Measurements from ENCODE around the gene HECTD4. TPM values are rescaled to one million over a fixed set of nuclear protein-coding genes. Genes with fewer than 3 reads are reported as not detected.

HECTD4 gene
- total RNA-seq, 1 donor from 2014 or later: 62.1 TPM

DNA sequence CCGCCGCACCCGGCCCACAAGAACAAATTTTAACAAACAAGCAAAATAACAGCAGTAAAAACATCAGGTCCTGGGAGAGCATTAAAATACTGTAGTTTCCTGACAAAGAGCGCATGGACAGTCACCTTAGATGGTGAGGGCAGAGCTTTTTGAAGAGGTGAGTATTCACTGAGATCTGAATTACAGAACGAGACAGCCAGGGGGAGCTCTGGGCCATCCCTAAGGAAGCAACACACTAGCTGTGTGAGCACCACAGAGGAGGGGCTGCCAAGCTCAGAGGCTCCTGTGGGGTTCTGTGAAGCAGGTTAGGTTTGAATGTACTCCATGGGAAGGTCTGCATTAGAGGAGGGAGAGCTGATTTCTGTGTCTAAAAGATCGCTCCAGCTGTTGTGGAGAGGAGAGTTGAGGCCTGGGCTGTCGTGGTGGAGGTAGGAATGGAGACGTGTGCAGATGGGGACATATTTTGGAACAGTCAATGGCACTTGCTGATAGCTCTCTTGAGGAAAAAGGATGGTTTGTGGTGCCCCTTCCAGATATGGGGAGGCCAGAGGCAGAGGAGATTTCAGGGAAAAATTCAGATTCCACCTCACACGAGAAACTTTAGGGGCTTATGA, 184.0 kb downstream of the HECTD4 start:
- Mint-ChIP-seq H3K9me3 (no peaks in the 10 kb centered on the region), H3K4me1 (ENCODE audit: unreplicated experiment) (no peaks in the 10 kb centered on the region), H3K27me3 (no peaks in the 10 kb centered on the region), H3K36me3 (peaks cover 14% of the 10 kb centered on the region), H3K27ac (no peak overlapping the region), H3K4me3 (no peak overlapping the region)
- no peak for DNase-seq (ENCODE audit: extremely low spot score, unreplicated experiment)
- peak; percentile 78 for TF ChIP-seq CTCF (conservative IDR thresholded peaks at IDR 0.05)

DNA sequence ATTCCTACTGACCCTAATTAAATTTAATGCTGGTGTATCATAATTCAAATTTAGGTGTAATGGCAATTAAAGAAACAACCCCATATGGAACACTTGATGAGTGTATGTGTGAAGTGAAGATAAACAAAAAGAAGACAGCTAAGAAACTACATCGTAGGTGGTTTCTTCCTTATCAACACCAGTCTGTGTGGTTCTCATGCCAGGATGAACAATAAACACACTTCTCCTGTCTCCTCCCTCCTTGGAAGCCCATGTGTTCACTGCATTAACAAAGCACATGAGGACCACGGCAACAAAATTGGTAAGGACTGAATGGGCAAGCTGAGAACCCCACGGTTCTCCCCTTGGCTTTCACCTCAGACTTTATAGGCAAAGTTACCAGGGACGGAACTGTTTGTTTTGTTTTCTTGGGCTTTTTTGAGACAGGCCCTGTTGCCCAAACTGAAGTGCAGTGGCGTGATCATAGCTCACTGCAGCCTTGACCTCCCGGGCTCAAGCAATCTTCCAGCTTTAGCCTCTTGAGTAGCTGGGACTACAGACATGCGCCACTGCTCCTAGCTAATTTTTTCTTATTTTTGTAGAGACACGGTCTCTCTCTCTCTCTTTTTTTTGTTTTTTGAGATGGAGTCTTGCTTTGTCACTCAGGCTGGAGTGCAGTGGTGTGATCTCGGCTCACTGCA, 185.9 kb downstream of the HECTD4 start:
- TF ChIP-seq CTCF (conservative IDR thresholded peaks at IDR 0.05): no peak
- Mint-ChIP-seq H3K27me3 (no peaks in the 10 kb centered on the region), H3K4me3 (no peak overlapping the region), H3K27ac (no peak overlapping the region), H3K9me3 (no peaks in the 10 kb centered on the region), H3K4me1 (ENCODE audit: unreplicated experiment) (no peaks in the 10 kb centered on the region), H3K36me3 (peaks cover 18% of the 10 kb centered on the region)
- no peak for DNase-seq (ENCODE audit: extremely low spot score, unreplicated experiment)

DNA sequence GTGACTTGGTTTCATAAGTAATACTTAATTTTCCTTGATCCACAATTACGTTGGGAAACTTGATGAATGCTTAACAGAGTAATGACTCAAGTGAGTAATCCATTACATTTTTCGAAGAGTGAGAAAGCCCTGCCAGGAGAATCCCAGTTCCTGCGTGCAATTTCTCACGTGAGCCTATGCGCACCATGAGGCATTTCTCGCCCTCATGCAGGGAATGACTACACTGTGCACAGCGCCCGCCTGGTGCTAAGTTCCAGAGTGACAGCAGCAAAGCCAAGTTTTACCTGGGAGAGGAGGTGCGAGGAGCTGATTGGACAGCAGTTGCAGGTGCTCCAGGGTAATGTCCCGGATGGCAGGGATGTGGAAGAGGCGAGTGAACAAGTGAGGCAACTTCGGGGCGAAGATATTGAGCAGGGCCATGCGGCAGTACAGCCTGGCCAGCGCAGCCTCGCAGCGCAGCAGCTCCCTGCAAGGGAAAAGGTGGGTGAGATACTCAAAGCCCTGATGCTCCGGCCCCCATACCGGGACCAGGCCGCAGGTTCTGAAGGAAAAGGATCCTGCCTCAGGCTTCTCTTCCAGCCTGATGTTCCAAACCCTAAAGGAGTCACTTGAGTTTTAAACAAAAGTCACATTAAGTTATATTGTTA, 187.5 kb downstream of the HECTD4 start:
- no peaks in the 10 kb centered on the region for H3K4me1 Mint-ChIP-seq (ENCODE audit: unreplicated experiment)
- H3K27me3 Mint-ChIP-seq: no peaks in the 10 kb centered on the region
- no peaks in the 10 kb centered on the region for H3K9me3 Mint-ChIP-seq
- no peak for DNase-seq (ENCODE audit: extremely low spot score, unreplicated experiment)
- H3K36me3 Mint-ChIP-seq: peaks cover 16% of the 10 kb centered on the region
- no peak overlapping the region for H3K27ac Mint-ChIP-seq
- no peak for TF ChIP-seq CTCF (conservative IDR thresholded peaks at IDR 0.05)
- H3K4me3 Mint-ChIP-seq: no peak overlapping the region

- Mint-ChIP-seq H3K27ac (no peak overlapping the region), H3K9me3 (no peaks in the 10 kb centered on the region), H3K27me3 (no peaks in the 10 kb centered on the region), H3K4me3 (no peak overlapping the region), H3K36me3 (peaks cover 9% of the 10 kb centered on the region), H3K4me1 (ENCODE audit: unreplicated experiment) (no peaks in the 10 kb centered on the region)
- no peak for DNase-seq (ENCODE audit: extremely low spot score, unreplicated experiment)
- no peak for TF ChIP-seq CTCF (conservative IDR thresholded peaks at IDR 0.05)
These were observed 189.8 kb downstream of the HECTD4 start for GRCh38 chr12:112192475-112192874.

DNA sequence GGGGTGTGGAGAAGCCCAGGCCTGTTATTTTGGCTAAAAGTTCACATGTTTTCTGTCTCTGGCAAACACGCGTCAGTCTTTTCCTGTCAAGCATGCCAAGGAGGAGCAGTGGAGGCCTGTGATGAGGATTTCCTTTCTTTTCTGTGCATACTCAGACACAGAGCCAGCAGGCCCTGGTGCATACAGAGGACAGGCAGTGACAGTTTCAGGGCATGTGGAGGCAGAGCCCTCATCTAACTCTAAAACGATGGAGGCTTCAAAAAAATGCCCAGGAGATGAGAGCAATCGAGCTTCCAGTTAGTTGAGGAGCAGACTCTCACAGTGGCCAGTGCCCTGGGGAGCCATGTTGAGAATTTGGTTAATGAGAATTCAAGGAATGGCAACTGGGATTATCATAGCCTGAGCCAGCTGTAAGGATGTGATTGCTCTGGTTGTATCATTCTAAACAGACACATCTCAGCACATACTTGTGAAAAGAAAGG, 190.3 kb downstream of the HECTD4 start:
- peak overlapping the region; percentile 50 for H3K27ac Mint-ChIP-seq

More for the DNA sequence above, 190.3 kb downstream of the HECTD4 start:
- TF ChIP-seq CTCF (conservative IDR thresholded peaks at IDR 0.05): no peak
- Mint-ChIP-seq H3K4me1 (ENCODE audit: unreplicated experiment) (no peaks in the 10 kb centered on the region), H3K9me3 (no peaks in the 10 kb centered on the region), H3K36me3 (peaks cover 9% of the 10 kb centered on the region), H3K4me3 (no peak overlapping the region), H3K27me3 (no peaks in the 10 kb centered on the region)
- no peak for DNase-seq (ENCODE audit: extremely low spot score, unreplicated experiment)
